HEK293 (cell line): ENCODE results near the gene KRTAP6-2.

Source experiments
- CTCF ChIA-PET: fragments of 350-600 bp; formaldehyde crosslinking; extraction: SDS; loops from one replicate; lab custom pipeline; 2021; ENCODE audit warnings: antibody characterized with exemption; lab: Yijun Ruan, JAX
- POLR2A ChIA-PET: fragments of 300-600 bp; formaldehyde crosslinking; extraction: SDS; loops from one replicate; lab custom pipeline; 2020; ENCODE audit warnings: antibody characterized with exemption, inconsistent platforms; lab: Yijun Ruan, JAX
- H3K27ac ChIP-seq: fragments of 200-500 bp; sonication (Bioruptor generic); 2 replicates; pipeline ENCODE4 v1.5.1; 2014; ENCODE audit warnings: low read depth, low read length, control low read depth, inconsistent platforms; ENCODE audit errors: extremely low read depth
- H3K36me3 ChIP-seq, 2 experiments: fragments of 200-500 bp in 1 of 2; sonication (Bioruptor generic) in 1 of 2; 1 replicate in 1 of 2; 2 replicates in 1 of 2; pipeline ENCODE4 v1.5.1; 2014 to 2017; ENCODE audit warnings: inconsistent platforms in 2 of 2, low read length in 2 of 2; ENCODE audit not compliant: control insufficient read depth in 2 of 2, insufficient read depth in 1 of 2
- H3K4me1 ChIP-seq: fragments of 200-500 bp; sonication (Bioruptor generic); 2 replicates; pipeline ENCODE4 v1.5.1; 2014; ENCODE audit warnings: mild to moderate bottlenecking, low read length, inconsistent platforms; ENCODE audit not compliant: control insufficient read depth, insufficient read depth
- H3K4me3 ChIP-seq: 2 replicates; pipeline ENCODE4 v1.5.1; 2011; ENCODE audit warnings: low read depth, mild to moderate bottlenecking, control low read depth, low read length, moderate library complexity
- H3K9me3 ChIP-seq: fragments of 200-500 bp; sonication (Bioruptor generic); 2 replicates; pipeline ENCODE4 v1.5.1; 2014; ENCODE audit warnings: low read depth, low read length, inconsistent platforms; ENCODE audit not compliant: control insufficient read depth, insufficient read depth
- GLIS1 ChIP-seq: fragments of 450-650 bp; formaldehyde crosslinking; IDR thresholded peaks from 2 replicates; pipeline ENCODE4 v1.5.1; 2016; ENCODE audit warnings: missing biosample characterization, missing genetic modification characterization
- HOXC10 ChIP-seq: sonication (generic); formaldehyde crosslinking; IDR thresholded peaks from 2 replicates; pipeline ENCODE4 v1.8.1; 2023; ENCODE audit warnings: mild to moderate bottlenecking, missing genetic modification reagents
- KLF1 ChIP-seq: fragments of 450-650 bp; formaldehyde crosslinking; IDR thresholded peaks from 2 replicates; pipeline ENCODE4 v1.5.1; 2016; ENCODE audit warnings: missing biosample characterization, missing genetic modification characterization
- MEIS1 ChIP-seq: sonication (generic); formaldehyde crosslinking; IDR thresholded peaks from 2 replicates; pipeline ENCODE4 v1.8.1; 2022; ENCODE audit warnings: missing genetic modification reagents, mild to moderate bottlenecking, borderline replicate concordance
- OSR2 ChIP-seq: fragments of 450-650 bp; formaldehyde crosslinking; IDR thresholded peaks from 2 replicates; pipeline ENCODE4 v1.5.1; 2016; ENCODE audit warnings: missing biosample characterization, missing genetic modification characterization
- PBX3 ChIP-seq: sonication (generic); formaldehyde crosslinking; IDR thresholded peaks from 2 replicates; pipeline ENCODE4 v1.8.1; 2022; ENCODE audit warnings: mild to moderate bottlenecking, moderate library complexity, missing genetic modification reagents
- ZBTB7A ChIP-seq: fragments of 450-650 bp; formaldehyde crosslinking; IDR thresholded peaks from 2 replicates; pipeline ENCODE4 v1.5.1; 2016; ENCODE audit warnings: low read depth, missing biosample characterization, missing genetic modification characterization
- ZNF132 ChIP-seq: fragments of 450-650 bp; formaldehyde crosslinking; IDR thresholded peaks from 2 replicates; pipeline ENCODE4 v1.5.1; 2017; ENCODE audit warnings: missing biosample characterization, missing genetic modification characterization, borderline replicate concordance
- ZNF155 ChIP-seq: fragments of 450-650 bp; formaldehyde crosslinking; IDR thresholded peaks from 2 replicates; pipeline ENCODE4 v1.5.1; 2016; ENCODE audit warnings: missing biosample characterization, missing genetic modification characterization
- ZNF16 ChIP-seq: fragments of 450-650 bp; formaldehyde crosslinking; IDR thresholded peaks from 2 replicates; pipeline ENCODE4 v1.5.1; 2016; ENCODE audit warnings: low read depth, missing biosample characterization, missing genetic modification characterization
- ZNF174 ChIP-seq: fragments of 450-650 bp; formaldehyde crosslinking; IDR thresholded peaks from 2 replicates; pipeline ENCODE4 v1.5.0; 2017; ENCODE audit warnings: missing biosample characterization, mild to moderate bottlenecking, missing genetic modification characterization
- ZNF202 ChIP-seq: fragments of 450-650 bp; formaldehyde crosslinking; IDR thresholded peaks from 2 replicates; pipeline ENCODE4 v1.5.1; 2016; ENCODE audit warnings: missing biosample characterization, missing genetic modification characterization, borderline replicate concordance
- ZNF214 ChIP-seq: fragments of 450-650 bp; formaldehyde crosslinking; IDR thresholded peaks from 2 replicates; pipeline ENCODE4 v1.5.1; 2017; ENCODE audit warnings: missing biosample characterization, mild to moderate bottlenecking, missing genetic modification characterization, borderline replicate concordance
- ZNF26 ChIP-seq: fragments of 450-650 bp; formaldehyde crosslinking; IDR thresholded peaks from 2 replicates; pipeline ENCODE4 v1.5.1; 2016; ENCODE audit warnings: missing biosample characterization, missing genetic modification characterization
- ZNF266 ChIP-seq: fragments of 450-650 bp; formaldehyde crosslinking; IDR thresholded peaks from 2 replicates; pipeline ENCODE4 v1.5.1; 2016; ENCODE audit warnings: missing biosample characterization, missing genetic modification characterization, low read depth
- ZNF292 ChIP-seq: fragments of 450-650 bp; formaldehyde crosslinking; IDR thresholded peaks from 2 replicates; pipeline ENCODE4 v1.5.1; 2016; ENCODE audit warnings: low read depth, missing biosample characterization, missing genetic modification characterization, borderline replicate concordance
- ZNF324 ChIP-seq: fragments of 450-650 bp; formaldehyde crosslinking; IDR thresholded peaks from 2 replicates; pipeline ENCODE4 v1.5.1; 2016; ENCODE audit warnings: missing biosample characterization, missing genetic modification characterization
- ZNF354C ChIP-seq: fragments of 450-650 bp; formaldehyde crosslinking; IDR thresholded peaks from 2 replicates; pipeline ENCODE4 v1.5.1; 2016; ENCODE audit warnings: missing biosample characterization, missing genetic modification characterization, low read depth, borderline replicate concordance
- ZNF521 ChIP-seq: fragments of 450-650 bp; formaldehyde crosslinking; IDR thresholded peaks from 2 replicates; pipeline ENCODE4 v1.5.1; 2017; ENCODE audit warnings: missing biosample characterization, mild to moderate bottlenecking, missing genetic modification characterization
- ZNF549 ChIP-seq: fragments of 450-650 bp; IDR thresholded peaks from 2 replicates; pipeline ENCODE4 v1.5.1; 2018; ENCODE audit warnings: missing biosample characterization, missing genetic modification characterization, mild to moderate bottlenecking, inconsistent platforms, moderate library complexity
- ZNF624 ChIP-seq: fragments of 450-650 bp; formaldehyde crosslinking; IDR thresholded peaks from 2 replicates; pipeline ENCODE4 v1.5.1; 2017; ENCODE audit warnings: missing biosample characterization, missing genetic modification characterization
- ZNF639 ChIP-seq: fragments of 450-650 bp; formaldehyde crosslinking; IDR thresholded peaks from 2 replicates; pipeline ENCODE4 v1.5.1; 2016; ENCODE audit warnings: missing biosample characterization, missing genetic modification characterization
- ZNF670 ChIP-seq: fragments of 450-650 bp; formaldehyde crosslinking; IDR thresholded peaks from 2 replicates; pipeline ENCODE4 v1.5.1; 2016; ENCODE audit warnings: missing biosample characterization, missing genetic modification characterization, low read depth
- ZNF704 ChIP-seq: fragments of 450-650 bp; formaldehyde crosslinking; IDR thresholded peaks from 2 replicates; pipeline ENCODE4 v1.5.1; 2016; ENCODE audit warnings: missing biosample characterization, missing genetic modification characterization
- ZNF768 ChIP-seq: fragments of 450-650 bp; formaldehyde crosslinking; IDR thresholded peaks from 2 replicates; pipeline ENCODE4 v1.5.1; 2018; ENCODE audit warnings: missing biosample characterization, mild to moderate bottlenecking, missing genetic modification characterization
- ZNF777 ChIP-seq: fragments of 450-650 bp; formaldehyde crosslinking; IDR thresholded peaks from 2 replicates; pipeline ENCODE4 v1.5.1; 2017; ENCODE audit warnings: missing biosample characterization, missing genetic modification characterization, borderline replicate concordance
- ZSCAN18 ChIP-seq: fragments of 450-650 bp; formaldehyde crosslinking; IDR thresholded peaks from 2 replicates; pipeline ENCODE4 v1.5.1; 2016; ENCODE audit warnings: missing biosample characterization, missing genetic modification characterization

The KRTAP6-2 gene

GRCh38 chr21:30561957-30562356, 36.7 kb downstream of the KRTAP6-2 start:
- ChIA-PET CTCF (no interaction called here), POLR2A (no interaction called here)
- no peaks in the 10 kb centered on the region for H3K4me1 ChIP-seq
- H3K36me3 ChIP-seq = no peaks in the 10 kb centered on the region
- no peak for TF ChIP-seq ZNF16 (tag by site-specific recombination)
- TF ChIP-seq ZNF155 (tag by site-specific recombination) = no peak
- no peak overlapping the region for H3K4me3 ChIP-seq
- no peak overlapping the region for H3K27ac ChIP-seq
- H3K9me3 ChIP-seq = no peaks in the 10 kb centered on the region

GRCh38 chr21:30561264-30561895, 37.3 kb downstream of the KRTAP6-2 start, which contains the start of gene KRTAP19-7:
Gene KRTAP19-7 (minus strand): TSS chr21:30561314. CDS start chr21:30561289, 25 bp downstream.
- TF ChIP-seq ZNF624 (tag by site-specific recombination) (no peak), ZNF768 (tag by site-specific recombination) (no peak), HOXC10 (CRISPR knock-in tag) (no peak), ZNF26 (no peak), KLF1 (no peak), ZNF266 (tag by site-specific recombination) (no peak), ZNF639 (tag by site-specific recombination) (no peak), OSR2 (tag by site-specific recombination) (no peak), ZBTB7A (tag by site-specific recombination) (no peak), ZNF324 (no peak), ZNF132 (tag by site-specific recombination) (no peak), ZNF174 (tag by site-specific recombination) (no peak), ZNF354C (no peak), ZNF214 (no peak), GLIS1 (tag by site-specific recombination) (no peak)
- Histone ChIP-seq H3K36me3 (no peaks in the 10 kb centered on the region), H3K27ac (no peak within 1 kb of the TSS), H3K9me3 (no peaks in the 10 kb centered on the region), H3K4me1 (no peaks in the 10 kb centered on the region), H3K4me3 (no peak within 1 kb of the TSS)
- ChIA-PET POLR2A (no interaction called here), CTCF (interaction anchor here (0.6 kb wide), 1 partner anchor 600 kb away, joined by 3 read pairs; no protein-coding TSS in a partner anchor)

- CTCF ChIA-PET = no interaction called here
- no peak overlapping the region for H3K4me3 ChIP-seq
- H3K27ac ChIP-seq = no peak overlapping the region
- no peaks in the 10 kb centered on the region for H3K36me3 ChIP-seq
- POLR2A ChIA-PET = no interaction called here
- no peaks in the 10 kb centered on the region for H3K9me3 ChIP-seq
- no peaks in the 10 kb centered on the region for H3K4me1 ChIP-seq
- TF ChIP-seq ZSCAN18 = no peak
- TF ChIP-seq ZNF549 (tag by site-specific recombination) = no peak
- no peak for TF ChIP-seq ZNF521 (tag by site-specific recombination)
- TF ChIP-seq ZNF292 (tag by site-specific recombination) = no peak
- no peak for TF ChIP-seq ZNF670
- no peak for TF ChIP-seq MEIS1 (CRISPR knock-in tag)
- TF ChIP-seq ZNF16 (tag by site-specific recombination) = no peak
- no peak for TF ChIP-seq PBX3
- TF ChIP-seq ZNF704 (tag by site-specific recombination) = no peak
- TF ChIP-seq ZNF777 (tag by site-specific recombination) = no peak
- TF ChIP-seq ZNF202 (tag by site-specific recombination) = no peak
Observed at GRCh38 chr21:30555095-30555494, 43.6 kb downstream of the KRTAP6-2 start.
